ENCODE measurements around the gene SUN1.

DNA sequence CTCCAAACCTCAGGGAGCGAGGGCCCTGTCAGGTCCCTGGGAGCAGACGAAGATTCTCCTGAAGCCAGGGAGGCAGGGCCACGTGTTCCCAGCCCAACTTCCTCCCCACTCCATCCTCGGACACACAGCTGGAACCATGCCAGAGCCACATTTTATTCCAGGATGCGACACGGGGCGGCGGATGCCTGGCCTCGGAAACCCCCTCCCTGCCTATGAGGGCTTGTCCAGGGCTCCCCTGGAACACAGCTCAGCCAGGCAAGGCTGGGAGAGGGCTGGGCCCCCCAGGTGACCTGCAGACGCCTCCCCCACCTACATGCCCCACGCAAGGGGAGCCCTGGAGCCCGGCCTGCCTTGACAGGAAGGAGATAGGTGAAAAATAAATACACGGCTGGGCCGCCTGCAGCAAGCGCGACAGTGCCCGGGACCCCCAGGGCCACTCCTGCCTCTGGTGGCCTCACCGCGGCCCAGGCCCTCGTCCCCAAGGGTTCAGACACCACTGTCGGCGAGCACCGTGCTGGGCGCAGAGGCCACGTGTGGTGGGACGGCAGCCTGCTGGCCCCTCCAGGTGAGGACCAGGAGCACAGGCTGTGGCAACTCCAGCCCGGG is 65.6 kb downstream of the SUN1 start:
- TF ChIP-seq FOSL1 (IDR thresholded peaks at IDR 0.05; ENCODE audit: low read depth) (no peak), EZH2 (IDR thresholded peaks at IDR 0.05) (no peak), POLR2A (IDR thresholded peaks at IDR 0.05; ENCODE audit: borderline replicate concordance, extremely low read depth, insufficient read depth, insufficient read length) (no peak), EZH2phosphoT487 (IDR thresholded peaks at IDR 0.05; ENCODE audit: borderline replicate concordance) (no peak), POLR2AphosphoS5 (IDR thresholded peaks at IDR 0.05; ENCODE audit: low read depth, low read length) (no peak), CBX3 (IDR thresholded peaks at IDR 0.05; ENCODE audit: low read depth) (no peak), RAD21 (IDR thresholded peaks at IDR 0.05; ENCODE audit: low read depth) (no peak), YY1 (IDR thresholded peaks at IDR 0.05; ENCODE audit: extremely low read depth, insufficient replicate concordance, low read depth, low read length) (no peak), EGR1 (IDR thresholded peaks at IDR 0.05; ENCODE audit: low read depth) (no peak), ZNF274 (IDR thresholded peaks at IDR 0.05; ENCODE audit: low read depth, low read length) (no peak), CEBPB (IDR thresholded peaks at IDR 0.05; ENCODE audit: low read depth) (no peak), ELF1 (IDR thresholded peaks at IDR 0.05; ENCODE audit: borderline replicate concordance, low read depth) (no peak)
- TF ChIP-seq, protein P1, sequence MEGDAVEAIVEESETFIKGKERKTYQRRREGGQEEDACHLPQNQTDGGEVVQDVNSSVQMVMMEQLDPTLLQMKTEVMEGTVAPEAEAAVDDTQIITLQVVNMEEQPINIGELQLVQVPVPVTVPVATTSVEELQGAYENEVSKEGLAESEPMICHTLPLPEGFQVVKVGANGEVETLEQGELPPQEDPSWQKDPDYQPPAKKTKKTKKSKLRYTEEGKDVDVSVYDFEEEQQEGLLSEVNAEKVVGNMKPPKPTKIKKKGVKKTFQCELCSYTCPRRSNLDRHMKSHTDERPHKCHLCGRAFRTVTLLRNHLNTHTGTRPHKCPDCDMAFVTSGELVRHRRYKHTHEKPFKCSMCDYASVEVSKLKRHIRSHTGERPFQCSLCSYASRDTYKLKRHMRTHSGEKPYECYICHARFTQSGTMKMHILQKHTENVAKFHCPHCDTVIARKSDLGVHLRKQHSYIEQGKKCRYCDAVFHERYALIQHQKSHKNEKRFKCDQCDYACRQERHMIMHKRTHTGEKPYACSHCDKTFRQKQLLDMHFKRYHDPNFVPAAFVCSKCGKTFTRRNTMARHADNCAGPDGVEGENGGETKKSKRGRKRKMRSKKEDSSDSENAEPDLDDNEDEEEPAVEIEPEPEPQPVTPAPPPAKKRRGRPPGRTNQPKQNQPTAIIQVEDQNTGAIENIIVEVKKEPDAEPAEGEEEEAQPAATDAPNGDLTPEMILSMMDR (IDR thresholded peaks at IDR 0.05 in 2 of 3, conservative IDR thresholded peaks at IDR 0.05 in 1 of 3; ENCODE audit: borderline replicate concordance in 1 of 3, insufficient read depth in 1 of 3, low read depth in 2 of 3, low read length in 2 of 3): no peak
- TF ChIP-seq, protein P2, sequence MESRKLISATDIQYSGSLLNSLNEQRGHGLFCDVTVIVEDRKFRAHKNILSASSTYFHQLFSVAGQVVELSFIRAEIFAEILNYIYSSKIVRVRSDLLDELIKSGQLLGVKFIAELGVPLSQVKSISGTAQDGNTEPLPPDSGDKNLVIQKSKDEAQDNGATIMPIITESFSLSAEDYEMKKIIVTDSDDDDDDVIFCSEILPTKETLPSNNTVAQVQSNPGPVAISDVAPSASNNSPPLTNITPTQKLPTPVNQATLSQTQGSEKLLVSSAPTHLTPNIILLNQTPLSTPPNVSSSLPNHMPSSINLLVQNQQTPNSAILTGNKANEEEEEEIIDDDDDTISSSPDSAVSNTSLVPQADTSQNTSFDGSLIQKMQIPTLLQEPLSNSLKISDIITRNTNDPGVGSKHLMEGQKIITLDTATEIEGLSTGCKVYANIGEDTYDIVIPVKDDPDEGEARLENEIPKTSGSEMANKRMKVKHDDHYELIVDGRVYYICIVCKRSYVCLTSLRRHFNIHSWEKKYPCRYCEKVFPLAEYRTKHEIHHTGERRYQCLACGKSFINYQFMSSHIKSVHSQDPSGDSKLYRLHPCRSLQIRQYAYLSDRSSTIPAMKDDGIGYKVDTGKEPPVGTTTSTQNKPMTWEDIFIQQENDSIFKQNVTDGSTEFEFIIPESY (IDR thresholded peaks at IDR 0.05; ENCODE audit: extremely low read depth, insufficient replicate concordance, low read length): no peak
